Cardiac fibroblast (primary cell): ENCODE measurements around the gene FN1.

Source experiments
- DNase-seq, 2 donors: peaks; one replicate each; pipeline versions ENCODE4 v3.0.0 to v3.0.0-alpha.2; 2010; ENCODE audit warnings: low read depth in 2 of 2
- H3K4me3 ChIP-seq, 2 donors: replicated peaks in 1 of 2; 1 replicate in 1 of 2; 2 replicates in 1 of 2; pipeline ENCODE4 v1.5.1; 2011; ENCODE audit warnings: low read depth in 2 of 2, low read length in 2 of 2, mild to moderate bottlenecking in 2 of 2, moderate library complexity in 1 of 2
- TF ChIP-seq, protein P1 (sequence below): IDR thresholded peaks from one replicate; pipeline ENCODE4 v1.5.1; 2011; ENCODE audit warnings: low read depth, mild to moderate bottlenecking, low read length, inconsistent platforms

FN1 gene

DNA sequence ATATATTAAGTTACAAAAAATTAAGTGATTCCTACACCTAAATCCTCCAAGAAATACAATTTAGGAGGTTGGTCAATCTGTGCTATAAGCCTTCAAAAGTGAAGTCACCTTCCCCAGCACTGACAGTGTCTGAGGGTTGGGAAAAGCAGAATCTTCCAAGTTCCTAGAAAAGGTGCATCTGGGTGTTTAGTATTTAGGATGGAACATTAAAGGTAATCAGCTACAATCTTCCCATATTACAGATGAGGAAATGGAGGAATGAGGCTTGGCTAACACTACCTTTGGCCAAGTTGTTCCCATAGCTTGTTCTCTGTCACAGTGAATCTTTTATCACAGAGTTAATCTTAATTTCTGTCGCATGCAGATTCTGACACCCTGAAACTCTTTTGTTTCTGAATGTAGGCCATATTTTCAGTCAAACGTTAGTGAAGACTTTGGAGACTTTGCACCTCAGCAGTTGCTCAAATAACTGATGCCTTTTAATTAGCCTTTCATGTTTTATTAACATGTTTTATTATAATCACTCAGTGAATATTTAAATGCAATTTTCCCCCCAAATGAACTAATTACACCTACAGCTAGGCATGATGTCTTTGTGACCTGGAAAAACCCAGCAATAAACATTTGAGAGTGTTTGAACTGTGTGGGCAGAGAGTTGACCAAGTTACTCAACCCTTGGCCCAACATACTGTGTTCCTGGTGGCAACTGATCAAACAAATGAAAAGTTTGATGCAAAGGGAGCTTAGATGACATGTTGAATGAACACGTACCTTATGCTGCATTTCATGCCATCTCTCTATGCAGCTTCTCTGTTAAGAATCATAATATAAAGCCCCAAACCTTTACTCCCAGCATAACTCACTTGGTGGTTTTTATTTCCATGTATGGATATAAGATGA is 17.6 kb downstream of the FN1 start:
- TF ChIP-seq, protein P1, sequence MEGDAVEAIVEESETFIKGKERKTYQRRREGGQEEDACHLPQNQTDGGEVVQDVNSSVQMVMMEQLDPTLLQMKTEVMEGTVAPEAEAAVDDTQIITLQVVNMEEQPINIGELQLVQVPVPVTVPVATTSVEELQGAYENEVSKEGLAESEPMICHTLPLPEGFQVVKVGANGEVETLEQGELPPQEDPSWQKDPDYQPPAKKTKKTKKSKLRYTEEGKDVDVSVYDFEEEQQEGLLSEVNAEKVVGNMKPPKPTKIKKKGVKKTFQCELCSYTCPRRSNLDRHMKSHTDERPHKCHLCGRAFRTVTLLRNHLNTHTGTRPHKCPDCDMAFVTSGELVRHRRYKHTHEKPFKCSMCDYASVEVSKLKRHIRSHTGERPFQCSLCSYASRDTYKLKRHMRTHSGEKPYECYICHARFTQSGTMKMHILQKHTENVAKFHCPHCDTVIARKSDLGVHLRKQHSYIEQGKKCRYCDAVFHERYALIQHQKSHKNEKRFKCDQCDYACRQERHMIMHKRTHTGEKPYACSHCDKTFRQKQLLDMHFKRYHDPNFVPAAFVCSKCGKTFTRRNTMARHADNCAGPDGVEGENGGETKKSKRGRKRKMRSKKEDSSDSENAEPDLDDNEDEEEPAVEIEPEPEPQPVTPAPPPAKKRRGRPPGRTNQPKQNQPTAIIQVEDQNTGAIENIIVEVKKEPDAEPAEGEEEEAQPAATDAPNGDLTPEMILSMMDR, result no peak
- no peak for DNase-seq
- H3K4me3 ChIP-seq, result no peak overlapping the region

DNA sequence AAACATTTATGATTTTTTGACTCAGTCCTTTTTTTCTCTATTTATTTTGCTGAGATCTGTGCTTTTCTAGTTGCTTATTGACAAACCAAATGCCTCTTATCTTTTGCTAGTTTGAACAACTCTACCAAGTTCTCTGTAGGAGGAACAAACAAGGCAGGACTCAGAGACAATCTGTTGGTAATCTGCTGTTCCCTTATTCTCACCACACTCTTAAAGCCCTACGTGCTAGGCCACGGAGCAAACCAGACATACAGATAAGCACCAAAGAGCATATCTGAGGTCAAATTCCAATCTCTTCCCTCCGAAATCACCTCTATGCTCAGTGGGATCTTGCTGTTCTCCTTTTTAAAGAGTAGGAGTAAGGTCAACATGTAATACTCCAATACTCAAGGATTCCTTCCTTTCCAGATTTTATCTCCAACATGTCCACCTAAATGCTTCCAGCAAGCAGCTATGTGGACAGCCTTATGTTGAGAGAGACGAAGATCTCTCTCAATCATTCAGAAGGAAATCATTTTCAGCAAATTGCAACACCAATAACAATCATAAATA is 18.4 kb downstream of the FN1 start:
- TF ChIP-seq, protein P1, result no peak
- no peak overlapping the region for H3K4me3 ChIP-seq
- DNase-seq, result no peak

DNA sequence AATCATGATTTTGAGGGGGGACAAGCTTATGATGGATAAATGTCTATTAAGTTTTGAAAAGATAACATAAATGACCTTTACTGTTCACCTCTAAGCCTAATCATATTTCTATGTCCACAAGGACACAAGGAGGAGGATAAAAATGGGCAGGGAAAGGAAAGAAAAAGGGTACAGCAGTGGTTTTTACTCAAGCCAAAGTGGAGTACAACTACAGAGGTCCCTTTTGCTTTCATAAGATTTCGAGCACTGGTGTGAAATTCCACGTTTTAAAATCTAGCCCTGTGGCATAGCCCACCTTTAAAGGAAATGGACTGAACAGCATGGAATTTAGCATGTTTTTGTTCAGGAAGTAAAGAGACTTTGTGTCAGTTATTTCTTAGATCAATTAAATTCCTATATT is 19.2 kb downstream of the FN1 start:
- no peak for DNase-seq
- TF ChIP-seq, protein P1, result no peak

DNA sequence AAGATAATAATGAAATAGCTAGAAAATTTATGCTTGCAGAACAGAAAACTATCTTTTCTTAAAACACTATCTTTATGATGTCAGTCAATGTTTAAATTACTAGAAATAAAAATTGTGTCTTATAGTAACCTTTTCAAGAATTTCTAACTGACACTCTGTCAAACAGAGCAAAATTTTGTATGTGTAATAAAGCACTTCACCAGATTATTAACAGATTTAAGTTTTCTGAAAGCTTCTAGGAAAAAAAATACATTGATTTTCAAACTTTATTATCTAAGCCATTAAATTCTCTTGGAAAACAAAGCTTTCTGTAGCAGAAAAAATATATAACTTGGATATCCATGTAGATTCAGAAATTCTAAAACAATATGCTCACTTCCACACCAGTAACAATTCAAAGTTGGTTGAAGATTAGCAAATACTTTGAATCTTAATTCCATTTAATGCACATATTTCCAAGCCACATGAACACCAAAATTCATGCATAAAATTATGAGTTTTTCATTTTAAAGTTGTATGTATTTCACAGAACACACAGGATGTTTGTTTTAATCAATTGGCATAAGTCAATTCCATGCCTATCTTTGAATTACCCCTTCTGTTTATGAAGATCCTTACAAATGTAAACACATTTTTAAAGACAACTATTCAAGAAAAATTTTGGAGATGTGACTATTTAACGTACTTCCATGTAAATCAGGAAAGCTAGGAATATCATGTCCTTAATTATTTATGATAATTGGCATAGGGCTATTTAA is 19.9 kb downstream of the FN1 start:
- no peak overlapping the region for H3K4me3 ChIP-seq
- TF ChIP-seq, protein P1, result no peak
- DNase-seq, result no peak

More for the DNA sequence above, 19.2 kb downstream of the FN1 start:
- H3K4me3 ChIP-seq, result no peak overlapping the region

DNA sequence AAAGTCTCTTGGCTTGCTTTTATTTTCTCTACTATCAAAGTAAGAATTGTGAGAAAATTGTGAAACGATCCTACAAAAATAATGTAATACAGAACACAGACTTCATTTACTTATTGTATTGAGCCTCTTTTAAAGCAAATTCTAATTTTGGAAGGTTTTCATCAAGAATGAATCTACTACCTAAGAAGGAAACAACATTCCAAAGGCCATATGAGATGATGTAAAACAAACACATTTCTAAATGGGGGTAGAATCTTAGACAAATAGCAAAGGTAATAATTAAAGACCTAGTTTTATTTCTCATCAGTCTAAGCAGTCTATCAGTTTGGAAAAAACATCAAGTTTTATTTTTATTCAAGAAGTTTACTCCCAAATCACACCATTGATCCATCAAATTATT is 20.6 kb downstream of the FN1 start:
- H3K4me3 ChIP-seq, result no peak overlapping the region
- TF ChIP-seq, protein P1, result no peak
- no peak for DNase-seq

DNA sequence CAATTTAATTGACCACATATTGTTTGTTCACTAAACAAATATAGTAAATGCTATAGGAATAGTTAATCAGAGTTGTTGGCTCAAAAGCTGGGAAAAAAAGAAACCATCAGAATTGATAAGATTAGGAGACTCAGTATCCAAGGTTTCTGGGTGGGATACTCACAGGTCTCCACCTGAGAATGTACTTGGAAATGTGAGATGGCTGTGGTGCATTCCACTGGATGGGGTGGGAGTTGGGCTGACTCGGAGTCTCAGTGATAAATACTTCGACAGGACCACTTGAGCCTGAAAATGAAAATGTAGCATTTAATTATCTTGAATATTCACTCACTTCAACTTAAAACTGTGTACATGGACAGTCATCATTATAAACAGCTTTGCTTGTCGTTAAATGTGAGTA is 21.2 kb downstream of the FN1 start:
- no peak overlapping the region for H3K4me3 ChIP-seq
- TF ChIP-seq, protein P1, result no peak
- DNase-seq, result no peak
